Stimulated activated CD8-positive, alpha-beta memory T cell treated with anti-CD3 and anti-CD28 coated beads, Interleukin-12 subunit alpha, Interleukin-12 subunit beta, amount 100 ng/mL, for 24 hours (primary cell): ENCODE results near the gene DUSP6.

ENCODE experiments used
- DNase-seq: peaks from one replicate; pipeline ENCODE4 v3.0.0-alpha.2; 2020; ENCODE audit errors: extremely low read depth

DUSP6 gene

DNA sequence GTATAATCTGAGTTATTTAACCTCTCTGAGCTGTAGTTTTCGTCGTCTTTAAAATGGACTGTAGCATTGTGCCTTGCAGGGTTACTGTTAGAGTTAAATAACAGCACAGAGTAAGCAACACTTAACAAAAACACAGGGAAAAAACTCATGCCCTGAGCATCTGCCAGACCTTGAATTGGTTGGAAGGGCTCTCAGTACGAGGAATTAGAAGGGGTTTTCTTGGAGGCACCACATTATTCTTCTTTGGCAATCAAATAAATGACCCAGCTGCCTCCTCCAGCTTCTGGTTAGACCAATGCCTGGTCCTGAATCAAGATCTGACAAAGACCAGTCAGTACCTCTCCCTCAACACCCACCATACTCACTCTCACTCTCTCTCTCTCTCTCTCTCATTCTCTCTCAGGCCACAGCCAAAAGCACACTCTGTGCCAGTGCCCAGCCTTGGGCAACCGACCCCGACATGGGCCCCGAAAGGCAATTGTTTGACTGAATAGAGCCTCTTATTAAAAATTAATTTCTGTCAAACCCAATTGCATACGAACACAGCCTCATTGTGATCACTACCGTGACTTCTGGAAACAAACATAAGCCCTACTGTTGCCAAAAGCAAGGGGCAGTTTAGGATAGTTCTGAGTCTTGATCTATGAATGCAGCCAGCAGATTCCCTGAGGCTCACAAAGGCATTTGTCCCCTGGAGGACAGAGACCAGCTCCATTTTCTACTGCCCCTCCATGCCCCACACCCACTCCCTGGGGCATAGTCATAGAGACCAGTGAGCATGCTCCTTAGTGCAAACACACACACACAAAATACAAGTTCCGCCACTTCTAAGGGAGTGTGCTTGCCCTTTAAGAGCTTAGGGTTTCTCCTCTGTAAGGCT lies 23.9 kb downstream of the DUSP6 start:
- DNase-seq, result no peak

DNA sequence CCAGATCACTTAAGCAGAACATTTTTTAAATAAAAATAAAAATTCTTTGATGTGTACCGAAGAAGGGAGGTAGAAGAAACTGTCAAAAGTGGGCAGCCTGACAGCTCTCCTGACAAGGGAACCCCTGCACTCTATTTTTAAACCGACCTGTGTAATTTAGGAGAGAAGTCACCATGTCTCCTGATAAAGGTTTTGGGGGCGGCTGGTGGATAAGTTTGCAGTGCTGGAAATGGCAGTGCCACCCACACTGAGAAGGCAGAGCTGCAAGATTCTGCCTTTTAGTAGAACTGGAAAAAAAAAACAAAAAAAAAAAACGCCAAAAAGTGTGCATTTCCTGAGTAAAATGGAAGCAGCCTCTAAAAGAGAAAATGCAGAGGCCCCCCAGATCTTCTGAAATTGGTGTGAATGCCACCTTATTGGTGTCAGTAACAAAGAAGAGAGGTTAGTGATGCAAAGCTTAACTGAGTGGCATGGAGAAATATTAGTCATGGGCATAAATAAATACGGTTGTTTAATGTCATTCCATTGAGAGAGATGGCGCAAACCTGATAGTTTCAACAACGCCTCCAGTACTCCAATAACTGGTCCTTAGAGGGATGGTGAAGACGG lies 24.7 kb downstream of the DUSP6 start:
- DNase-seq, result no peak

DNA sequence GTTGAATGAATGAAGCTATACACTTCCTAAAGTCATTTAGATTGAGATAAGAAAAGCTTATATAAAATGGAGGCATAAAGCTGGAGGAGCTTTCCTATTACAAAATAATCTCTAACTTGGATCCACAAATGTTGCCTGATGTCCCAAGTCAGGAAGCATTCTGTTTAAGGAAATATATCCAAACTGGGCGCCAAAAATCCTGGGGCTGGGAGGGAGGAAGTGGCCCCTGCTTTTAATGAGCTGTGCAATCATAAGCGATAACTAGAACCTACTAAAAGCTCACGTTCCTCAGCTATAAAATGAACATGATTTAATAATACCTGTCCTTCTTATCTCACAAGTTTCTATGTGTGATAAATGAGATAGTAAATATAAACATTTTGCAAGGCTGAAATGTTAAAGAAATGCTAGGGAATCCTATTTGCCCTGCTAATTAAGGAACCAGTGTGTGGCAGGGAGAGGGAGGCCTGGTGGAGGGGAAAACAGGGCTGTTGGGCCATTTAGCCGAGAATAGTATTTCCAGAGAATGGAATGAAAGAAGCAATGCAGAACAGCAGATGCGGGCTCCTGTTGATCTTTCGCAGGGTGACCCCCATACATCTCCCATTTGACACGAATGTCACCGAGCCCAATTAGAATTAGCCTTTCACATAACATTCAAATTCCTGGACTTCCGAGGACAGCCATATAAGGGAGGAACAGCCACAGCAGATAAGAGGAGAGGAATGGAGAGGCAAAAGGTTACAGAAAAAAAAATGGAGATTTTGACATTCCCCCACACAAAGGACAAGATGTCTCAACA lies 25.9 kb downstream of the DUSP6 start:
- no peak for DNase-seq

DNA sequence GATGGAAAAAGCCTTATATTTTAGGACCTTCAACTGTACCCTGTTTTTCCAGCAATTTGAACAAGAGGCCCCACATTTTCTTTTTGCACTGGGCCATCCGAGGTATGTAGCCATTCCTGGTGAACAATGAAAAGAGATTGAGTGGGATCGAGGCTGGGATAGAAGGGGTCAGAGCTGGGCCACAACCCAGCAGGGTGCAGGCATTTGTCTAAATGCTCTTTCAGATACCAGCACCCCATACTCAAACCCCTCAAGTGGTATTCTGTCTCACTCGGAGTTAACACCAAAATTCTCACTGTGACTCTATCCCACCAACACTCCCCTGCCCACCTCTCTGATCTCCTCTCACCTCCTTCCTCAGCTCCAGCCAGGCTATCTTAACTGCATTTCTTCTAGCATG lies 26.8 kb downstream of the DUSP6 start:
- no peak for DNase-seq

DNA sequence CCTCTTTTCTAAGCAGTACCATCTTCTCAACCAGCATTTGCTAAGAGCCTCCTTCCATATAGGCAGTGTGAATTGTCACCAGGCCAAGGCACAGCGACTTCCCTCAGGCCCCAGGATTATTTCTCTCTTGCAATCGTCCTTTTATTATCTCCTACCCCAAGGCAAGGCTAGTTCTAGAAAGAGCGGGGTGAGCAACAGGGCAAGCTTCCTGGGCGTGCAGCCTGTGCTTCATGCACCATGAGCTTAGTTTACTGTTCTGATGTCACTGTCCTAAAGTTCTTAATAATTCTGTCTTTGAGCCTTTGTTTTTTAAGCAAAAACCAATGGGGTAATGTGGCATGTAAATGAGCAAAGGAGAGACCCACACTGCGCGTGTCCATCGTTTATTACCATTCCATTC lies 27.9 kb downstream of the DUSP6 start:
- no peak for DNase-seq

DNA sequence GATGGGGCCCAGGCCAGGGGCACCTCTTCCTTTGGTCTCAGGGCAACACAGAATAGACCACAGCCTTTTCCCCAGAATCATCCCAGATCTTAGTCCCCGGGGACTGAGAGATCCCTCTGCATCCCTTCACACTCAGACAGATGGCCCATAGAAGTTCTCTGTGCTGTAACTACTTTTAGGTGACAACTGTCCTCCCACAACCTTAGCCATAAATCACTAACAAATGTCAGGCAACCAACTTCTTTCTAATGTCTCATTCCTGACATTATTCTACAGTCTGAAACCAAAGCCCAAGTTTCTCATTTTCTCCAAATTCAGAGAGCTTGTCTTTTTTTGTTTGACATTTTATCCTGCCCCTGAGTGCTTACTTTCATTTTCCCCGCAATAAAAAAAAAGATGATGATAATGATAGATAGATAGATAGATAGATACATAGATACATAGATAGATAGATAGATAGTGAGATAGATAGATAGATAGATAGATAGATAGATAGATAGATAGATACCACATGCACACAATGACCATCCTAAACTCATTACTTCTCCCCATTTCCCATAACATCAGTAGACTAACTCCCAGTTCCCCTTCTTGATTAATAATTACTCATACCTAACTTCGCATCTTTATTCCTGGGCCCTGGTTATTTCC lies 28.6 kb downstream of the DUSP6 start:
- no peak for DNase-seq

DNA sequence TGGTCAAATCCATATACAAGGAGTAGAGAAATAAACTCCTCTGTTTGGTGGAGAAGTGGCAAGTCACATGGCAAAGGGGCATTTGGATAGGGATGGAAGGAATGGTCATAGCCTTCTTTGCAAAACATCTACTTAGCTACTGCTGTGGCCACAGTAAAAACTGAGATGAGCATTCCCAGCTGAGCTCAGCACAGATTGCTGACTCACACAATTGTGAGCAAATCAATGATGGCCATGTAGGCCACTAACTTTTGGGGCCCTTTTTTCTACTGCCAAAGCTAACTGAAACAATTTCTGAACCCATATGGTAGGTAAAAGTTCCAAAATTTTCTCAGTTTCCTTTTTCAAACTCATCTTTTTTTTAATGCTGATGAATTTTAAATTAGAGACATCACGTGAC lies 31.6 kb downstream of the DUSP6 start:
- no peak for DNase-seq

DNA sequence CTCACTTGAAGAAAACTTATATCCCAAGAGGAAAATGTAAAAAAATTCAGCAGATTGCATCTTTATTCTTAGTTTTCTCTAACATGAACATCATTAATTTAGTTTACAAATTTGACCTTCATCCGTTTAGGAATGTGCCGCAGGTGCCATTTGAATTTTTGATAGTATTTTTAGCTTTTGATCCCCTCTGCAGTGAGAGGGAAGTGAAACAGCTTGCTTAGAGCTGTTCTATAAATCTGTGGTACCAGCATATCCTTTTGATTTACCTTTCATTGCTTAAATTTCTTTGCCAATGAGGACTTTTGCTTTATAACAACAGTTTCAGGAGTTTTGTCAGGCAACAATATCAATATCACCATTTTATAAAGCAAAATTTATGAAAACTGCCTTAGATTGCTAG lies 32.7 kb downstream of the DUSP6 start:
- no peak for DNase-seq

DNA sequence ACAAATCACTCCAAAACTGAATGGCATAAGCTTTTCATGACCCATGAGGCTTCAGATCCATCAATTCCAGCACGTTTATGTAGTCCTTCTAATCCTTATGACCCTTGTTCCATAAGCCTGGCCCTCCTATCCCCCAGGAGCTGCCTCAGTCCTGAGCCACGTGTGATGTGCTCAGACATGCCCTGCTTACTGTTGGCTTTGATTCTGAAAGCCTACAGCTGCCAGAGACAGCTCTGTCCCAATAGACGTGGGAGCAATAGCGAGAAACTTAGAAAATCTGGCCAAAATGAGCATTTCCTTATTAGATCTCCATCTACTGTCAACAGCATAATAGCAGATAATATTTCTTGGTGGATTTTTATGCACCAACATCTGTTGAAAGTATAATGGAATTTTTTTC lies 33.2 kb downstream of the DUSP6 start:
- DNase-seq, result no peak

DNA sequence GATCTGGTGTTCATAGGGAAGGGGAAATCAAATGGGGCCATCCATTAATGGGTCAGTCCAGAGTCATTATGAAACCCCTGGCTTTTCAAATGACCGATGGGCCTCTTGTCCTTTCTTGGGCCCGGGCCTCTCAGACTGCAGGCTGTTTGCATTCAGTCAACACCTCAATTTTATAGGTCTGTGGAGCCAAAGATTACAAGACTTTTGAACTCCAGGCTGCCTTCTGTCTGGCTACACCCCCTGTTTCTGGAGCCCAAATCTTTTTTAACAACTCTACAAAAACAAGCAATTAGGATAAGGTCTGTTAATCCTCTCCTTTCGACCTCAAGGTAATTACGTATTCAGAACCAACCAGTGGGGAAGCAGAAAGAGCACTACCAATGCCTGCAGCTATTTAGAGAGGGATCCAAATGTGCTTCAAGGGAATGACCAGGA lies 35.6 kb downstream of the DUSP6 start:
- DNase-seq, result no peak

DNA sequence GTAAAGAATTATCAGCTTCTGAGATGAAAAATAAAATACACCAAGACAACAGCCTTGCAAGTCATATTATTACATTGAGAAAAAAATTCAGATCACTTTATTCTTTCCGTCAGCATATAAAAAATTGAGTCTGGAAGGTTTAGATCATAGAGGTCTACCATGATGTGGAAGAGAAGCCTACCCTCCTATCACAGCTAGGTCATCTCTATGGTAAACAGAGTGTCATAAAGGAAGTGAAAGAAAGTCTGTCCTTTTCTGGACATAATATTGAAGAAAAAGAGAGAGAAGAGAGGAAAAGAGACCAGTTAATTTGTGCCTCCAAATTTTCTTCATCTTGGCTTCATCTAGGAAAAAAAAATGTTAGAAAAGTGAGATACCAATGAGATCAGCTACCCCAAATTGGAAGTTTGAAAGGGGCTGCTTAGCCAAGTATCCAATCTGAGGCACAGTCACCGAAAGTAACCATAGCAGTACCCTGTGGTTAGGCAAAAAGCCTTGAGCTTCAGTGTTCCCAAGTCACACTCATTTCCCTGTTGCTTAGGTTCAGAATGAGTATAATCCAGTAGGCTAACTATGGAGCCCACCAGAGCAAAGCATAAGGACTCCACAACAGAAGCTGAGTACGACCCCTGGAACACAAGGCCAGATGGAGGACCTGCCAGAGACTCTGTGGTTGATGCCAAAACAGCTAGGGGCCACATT lies 38.1 kb downstream of the DUSP6 start:
- DNase-seq, result no peak

DNA sequence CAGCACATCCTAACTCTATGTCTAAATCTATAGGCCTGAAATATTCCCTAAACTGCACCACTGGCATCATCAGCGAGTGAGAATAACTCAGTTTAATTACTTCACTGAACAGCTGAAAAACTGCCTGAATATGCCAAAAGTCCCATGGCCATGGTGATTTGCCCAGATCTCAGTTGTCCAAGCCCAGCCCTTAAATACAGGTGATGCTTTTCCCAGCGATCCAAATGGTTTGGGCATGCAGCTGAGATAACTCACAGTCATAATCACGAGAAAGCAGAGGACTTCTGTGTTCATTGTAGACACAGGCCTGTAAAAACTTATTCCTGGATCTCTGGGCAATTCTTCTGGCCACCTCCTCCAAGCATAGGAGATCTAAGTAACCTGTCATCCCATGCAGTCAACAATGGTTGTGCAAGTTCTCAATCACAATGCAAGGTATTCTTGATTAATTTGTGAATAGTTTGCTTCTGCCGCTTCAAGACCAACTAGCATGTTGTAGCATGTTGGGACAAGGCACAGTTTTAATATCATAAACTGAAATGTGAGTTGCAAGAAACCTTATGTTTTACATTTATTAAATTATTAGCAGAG lies 40.5 kb downstream of the DUSP6 start:
- DNase-seq, result no peak

DNA sequence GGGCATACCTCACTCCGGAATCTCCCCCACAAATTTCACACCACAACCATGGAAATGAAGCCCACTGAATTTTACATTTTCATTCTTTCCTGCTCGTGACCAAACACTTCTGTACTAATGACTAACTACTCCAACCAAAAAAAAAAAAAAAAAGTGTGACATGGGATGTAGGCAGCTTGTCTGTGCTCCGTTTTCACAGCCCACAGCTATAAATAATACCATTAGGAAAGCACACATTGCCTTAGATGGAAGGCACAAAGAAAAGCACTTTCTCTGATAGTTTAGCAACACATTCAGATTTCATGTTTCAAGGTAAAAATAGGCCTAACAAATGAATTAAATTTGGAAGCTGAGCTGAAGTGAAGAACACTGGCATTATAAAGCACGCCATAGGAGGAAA lies 42.5 kb downstream of the DUSP6 start:
- DNase-seq, result no peak

DNA sequence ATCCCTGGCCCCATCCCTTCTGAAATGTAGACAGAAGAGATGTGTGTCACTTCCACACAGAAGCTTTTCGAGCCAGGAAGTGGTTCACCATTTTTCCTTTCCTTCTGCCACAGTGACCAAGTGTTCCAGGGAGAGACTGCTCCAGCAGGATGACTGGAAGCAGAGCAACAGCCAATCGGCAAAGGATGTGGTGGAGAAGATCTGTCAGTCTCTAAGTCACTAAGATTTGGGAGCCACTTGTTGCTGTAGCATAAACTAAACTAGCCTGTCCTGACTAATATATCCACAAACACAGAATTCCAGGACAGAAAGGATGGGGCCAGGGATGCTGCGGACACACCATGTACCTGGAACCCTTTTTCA lies 42.9 kb downstream of the DUSP6 start:
- DNase-seq, result no peak

DNA sequence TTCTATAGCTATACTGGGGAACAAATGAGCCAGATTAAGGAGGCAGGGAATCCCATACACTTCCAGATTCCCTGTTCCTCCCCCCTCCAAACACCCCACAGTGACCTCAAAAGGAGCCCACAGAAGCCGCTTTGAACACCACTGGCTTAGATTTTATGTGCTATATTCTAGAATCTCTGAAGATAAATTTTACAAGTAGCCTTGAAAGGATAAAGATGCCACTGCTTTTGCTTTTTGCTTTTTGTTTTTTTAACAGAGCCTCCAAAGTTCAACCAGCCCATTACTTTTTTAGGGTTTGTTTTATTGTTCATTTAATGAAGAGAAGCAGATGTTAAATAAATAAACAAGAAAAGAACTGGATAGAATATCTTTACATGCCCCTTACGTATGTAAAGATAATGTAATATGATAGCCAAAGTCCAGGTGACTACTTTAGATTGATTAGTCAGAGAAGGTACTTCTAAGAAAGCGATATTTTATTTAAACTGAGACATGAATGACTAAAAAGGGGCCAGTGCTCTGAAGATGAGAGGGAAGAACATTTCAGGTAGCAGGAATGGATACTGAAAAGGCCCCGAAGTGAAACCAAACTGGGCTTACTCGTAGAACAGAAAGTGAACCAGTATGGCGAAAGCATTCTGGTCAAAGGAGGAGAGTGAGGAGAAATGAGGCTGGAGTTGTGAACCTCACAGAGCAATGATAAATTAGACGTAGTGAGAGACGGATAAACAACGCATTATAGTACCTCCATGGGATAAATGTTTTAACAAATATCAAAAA lies 44.6 kb downstream of the DUSP6 start:
- DNase-seq, result no peak

DNA sequence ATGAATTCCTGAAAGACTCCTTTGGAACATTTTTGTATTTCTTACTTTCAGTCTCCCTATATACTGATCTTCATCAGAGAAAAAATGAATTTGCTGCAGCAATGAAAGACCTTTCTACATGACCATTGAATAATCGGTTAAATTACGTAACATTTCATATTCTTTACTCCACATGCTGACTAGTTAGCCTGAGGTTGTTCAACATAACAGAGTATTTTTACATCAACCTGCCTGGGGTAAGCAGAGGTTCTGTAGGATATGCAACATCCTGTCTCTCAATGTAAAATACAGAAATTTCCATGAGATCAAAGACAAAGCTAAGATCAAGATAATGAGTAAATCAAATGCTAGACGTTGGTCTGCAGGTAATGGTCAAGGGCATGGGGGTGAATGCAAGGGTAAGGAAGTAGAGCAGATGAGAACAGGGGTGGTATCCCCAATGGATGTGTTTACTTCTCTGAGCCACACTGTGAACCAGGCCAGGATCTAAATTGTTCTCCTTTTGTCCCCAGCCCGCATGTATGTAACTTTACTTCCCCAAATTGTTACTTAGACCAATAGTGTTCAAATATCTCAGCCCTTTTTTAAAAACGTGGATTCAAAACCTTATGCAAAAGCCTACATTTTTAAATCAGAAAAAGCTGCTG lies 45.4 kb downstream of the DUSP6 start:
- DNase-seq, result no peak

DNA sequence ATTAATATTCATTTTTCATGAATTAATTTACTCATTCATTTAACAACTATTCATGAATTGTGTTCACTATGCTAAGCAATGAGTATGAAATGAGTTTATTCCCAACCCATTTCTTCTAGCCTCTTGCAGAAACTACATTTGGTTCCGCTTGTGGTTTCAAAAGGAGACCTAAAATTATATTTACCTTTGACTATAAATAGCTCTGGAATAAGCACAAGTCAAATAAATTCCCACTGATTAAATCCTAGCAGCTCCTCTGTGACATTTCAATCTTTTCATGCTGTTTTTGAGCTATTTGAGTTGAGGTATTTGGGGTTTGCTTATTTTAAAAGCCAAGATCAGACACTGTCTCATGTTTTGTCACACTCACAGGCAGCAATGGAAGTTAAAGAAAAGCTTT lies 46.9 kb downstream of the DUSP6 start:
- DNase-seq, result no peak

DNA sequence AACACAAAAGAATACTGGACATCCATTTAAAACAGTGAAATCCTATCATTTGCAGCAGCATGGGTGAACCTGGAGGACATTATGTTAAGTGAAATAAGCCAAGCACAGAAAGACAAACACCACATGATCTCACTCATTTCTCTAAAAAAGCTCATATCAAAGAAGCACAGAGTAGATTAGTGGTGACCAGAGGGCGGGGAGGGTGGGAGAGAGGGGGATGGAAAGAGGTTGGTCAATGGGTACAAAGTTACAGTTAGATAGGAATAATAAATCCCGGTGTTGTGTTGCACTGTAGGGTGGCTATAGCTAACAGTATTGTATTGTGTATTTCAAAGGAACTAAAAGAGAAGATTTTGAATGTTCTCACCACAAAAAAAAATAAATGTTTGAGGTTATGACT lies 52.4 kb downstream of the DUSP6 start:
- no peak for DNase-seq

DNA sequence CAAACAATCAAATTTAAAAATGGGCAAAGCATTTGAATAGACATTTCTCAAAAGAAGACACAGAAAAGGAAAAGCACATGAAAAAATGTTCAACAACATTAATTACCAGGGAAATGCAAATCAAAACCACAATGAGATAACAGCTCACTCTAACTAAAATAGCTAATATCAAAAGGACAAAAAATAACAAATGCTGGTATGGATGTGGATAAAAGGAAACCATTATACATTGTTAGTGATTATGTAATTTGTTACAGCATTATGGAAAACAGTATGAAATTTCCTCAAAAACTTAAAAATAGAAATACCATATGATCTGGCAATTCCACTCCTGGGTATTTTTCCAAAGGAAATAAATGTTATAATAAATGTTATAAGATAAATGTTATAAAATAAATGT lies 52.9 kb downstream of the DUSP6 start:
- DNase-seq, result no peak
